Activated CD4-positive, alpha-beta T cell treated with anti-CD3 and anti-CD28 coated beads, Interleukin-2, amount 50 U/mL, for 16 hours (primary cell): ENCODE data around the gene ABCC2.
"Not testable (repeated sequence)": the region's sequence is repeated elsewhere in the genome, so short reads cannot be mapped to it uniquely, and the experiment has no call there.

Experiments used
- DNase-seq: peaks from one replicate; pipeline ENCODE4 v3.0.0-alpha.2; 2020

Gene ABCC2

GRCh38 chr10:99812177-99812576 is 29.7 kb downstream of the ABCC2 start:
- no peak for DNase-seq

- DNase-seq, result no peak
Measured at GRCh38 chr10:99814143-99814542, 31.7 kb downstream of the ABCC2 start.

GRCh38 chr10:99815621-99816020 is 33.2 kb downstream of the ABCC2 start:
- DNase-seq, result no peak

- DNase-seq, result no peak
Measured at GRCh38 chr10:99827936-99828335, 45.5 kb downstream of the ABCC2 start.

- DNase-seq, result peak; percentile 46
Measured at GRCh38 chr10:99828464-99828863, 46.0 kb downstream of the ABCC2 start.

DNA sequence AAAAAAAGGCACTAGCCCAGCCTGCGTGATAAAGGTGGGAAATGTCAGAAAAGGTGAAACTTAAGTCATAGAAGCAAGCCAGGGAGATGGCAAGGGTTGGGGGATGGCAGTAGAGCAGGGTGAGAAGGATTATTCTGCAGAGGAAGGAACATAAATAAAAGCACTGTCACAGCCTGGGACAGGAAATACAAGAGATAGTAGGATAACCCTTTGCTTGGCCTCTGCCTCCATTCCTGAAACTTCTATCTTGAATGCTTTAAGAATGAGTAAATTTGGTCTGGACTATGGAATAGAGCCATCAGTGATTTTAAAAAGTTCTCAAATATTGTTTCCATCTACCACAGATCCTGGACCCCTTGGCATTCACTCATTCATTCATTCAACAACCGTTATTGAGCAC is 50.0 kb downstream of the ABCC2 start:
- DNase-seq, result no peak

- DNase-seq, result peak; percentile 14
Measured at GRCh38 chr10:99834410-99834809, 52.0 kb downstream of the ABCC2 start.

DNA sequence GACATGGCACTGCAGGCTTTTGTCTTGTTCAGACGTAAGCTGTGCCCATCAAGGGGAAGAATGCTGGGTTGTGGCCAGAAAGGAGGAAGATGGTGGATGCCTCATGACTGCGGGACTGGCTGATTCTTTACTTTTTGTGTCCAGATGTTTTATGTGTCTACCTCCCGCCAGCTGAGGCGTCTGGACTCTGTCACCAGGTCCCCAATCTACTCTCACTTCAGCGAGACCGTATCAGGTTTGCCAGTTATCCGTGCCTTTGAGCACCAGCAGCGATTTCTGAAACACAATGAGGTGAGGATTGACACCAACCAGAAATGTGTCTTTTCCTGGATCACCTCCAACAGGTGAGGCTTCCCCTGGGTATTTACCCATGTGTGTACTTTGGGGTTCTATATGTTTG is 53.5 kb downstream of the ABCC2 start:
- no peak for DNase-seq

DNA sequence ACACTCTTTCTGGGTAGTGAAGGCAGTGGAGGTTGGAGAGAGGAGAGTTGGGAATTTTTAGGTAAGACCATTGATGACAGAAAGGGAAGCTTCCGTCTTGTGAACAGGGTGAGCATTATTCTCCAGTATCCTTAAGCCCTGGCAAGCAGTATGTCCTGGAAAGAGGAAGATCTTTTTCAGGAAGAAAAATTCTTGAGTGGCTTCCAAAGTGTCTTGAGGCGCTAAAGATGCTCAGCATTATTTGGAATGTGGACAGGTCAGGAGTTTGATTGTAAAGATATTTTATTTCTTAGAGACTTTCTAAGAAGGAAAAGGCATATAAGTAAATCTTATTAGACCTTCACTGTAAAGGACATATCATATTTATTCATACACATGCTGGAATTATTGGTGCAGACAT is 54.3 kb downstream of the ABCC2 start:
- DNase-seq, result no peak

DNA sequence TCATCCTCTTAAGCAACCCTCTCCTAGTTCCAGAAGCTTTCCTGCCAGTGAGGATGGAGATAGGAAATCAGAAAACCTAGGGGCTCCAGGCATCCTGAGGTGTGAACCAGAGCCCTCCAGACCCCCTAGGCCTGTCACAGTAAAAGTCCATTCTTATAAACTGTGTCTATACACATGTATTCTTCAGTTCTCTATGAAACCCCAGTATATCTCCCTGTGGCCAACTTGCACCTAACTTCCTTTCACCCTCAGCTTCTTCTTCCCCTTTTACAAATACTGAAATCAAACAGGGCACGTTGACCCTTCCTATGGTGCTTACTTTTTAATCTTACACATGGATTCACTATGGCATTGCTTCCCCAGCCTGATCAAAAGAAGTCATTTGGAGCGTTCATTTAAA is 58.4 kb downstream of the ABCC2 start:
- not testable (repeated sequence) for DNase-seq

DNA sequence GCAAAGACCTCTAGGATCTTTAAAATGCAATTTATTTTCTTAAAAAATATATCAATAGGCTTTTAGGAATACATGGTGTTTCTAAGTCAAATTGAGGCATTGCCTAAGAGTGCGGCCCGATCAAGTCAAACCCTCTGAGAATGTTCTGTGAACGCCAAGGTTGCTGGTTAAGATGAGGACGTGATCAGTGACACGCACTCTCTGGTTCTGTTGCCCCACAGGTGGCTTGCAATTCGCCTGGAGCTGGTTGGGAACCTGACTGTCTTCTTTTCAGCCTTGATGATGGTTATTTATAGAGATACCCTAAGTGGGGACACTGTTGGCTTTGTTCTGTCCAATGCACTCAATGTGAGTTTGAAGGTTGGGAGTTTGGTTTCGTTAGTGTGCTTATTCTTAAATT is 59.3 kb downstream of the ABCC2 start:
- DNase-seq, result no peak

DNA sequence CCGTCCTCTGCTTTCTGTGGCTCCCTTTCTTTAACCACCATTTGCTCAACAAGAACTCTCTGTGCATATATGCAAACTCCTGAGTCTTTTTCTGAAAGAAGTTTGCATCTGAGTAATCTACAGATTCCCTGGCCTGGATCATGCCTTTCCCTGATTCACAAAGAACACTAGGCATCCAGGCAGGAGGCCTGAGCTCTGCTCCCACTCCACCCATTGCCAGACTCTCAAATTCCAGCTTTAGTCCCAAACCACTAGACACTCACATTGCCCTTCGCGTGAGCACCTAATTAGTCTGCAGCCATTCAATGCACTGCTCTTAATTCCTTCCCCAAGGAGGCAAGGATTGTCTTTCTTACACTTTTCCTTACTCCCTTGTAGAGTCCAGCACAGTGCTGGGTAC is 60.9 kb downstream of the ABCC2 start:
- DNase-seq, result no peak

- DNase-seq, result no peak
Measured at GRCh38 chr10:99844433-99844955, 62.1 kb downstream of the ABCC2 start.

GRCh38 chr10:99845837-99846382 is 63.5 kb downstream of the ABCC2 start:
- DNase-seq, result peak; percentile 83

- DNase-seq, result no peak
Measured at GRCh38 chr10:99849057-99849456, 66.6 kb downstream of the ABCC2 start.

DNA sequence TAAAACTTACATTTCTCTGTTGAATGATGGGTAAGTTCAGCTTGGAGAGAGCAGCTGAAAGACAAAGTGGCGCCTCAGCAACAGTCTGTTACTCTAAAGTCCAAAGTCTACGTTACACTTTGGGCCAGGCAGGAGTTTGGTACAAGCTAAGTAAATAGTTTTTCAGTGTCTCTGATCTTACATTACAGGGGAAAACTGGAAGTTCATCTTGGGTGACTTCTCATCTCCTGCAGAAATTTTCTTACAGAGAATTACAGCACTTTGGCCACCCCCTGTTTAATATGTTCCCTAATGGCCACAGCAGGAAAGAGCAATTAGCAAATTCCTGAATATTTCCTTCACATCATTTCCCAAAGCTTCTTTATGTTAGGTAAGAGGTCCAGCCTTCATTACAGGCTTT is 67.1 kb downstream of the ABCC2 start:
- DNase-seq, result no peak

DNA sequence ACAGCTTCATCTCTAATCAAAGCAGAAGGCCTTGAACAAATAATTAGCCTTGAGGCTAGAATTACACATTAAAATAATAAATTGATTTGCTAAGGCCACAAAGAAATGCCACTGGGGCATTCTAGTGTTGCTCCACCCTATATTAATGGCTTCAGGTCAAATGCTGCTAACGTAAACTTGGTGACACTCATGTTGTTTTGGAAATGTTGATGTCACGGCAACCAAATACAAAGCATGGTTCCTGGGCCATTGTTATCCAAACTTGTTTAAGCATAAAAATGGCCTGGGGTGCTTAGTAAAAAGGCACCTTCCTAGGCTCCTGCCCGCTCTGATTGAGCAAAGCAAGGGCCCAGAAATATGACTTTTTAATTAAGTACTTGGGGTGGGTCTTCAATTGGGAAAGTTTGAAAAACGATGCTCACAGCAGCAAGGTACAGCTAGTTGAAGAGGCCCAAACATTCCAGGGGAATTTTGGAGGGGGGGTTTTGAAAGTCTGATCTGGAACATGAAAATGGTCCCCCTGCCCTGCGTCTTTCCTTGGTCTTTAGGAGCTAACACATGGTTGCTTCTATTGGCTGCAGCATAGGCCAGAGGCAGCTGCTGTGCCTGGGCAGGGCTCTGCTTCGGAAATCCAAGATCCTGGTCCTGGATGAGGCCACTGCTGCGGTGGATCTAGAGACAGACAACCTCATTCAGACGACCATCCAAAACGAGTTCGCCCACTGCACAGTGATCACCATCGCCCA is 67.8 kb downstream of the ABCC2 start:
- DNase-seq, result no peak

DNA sequence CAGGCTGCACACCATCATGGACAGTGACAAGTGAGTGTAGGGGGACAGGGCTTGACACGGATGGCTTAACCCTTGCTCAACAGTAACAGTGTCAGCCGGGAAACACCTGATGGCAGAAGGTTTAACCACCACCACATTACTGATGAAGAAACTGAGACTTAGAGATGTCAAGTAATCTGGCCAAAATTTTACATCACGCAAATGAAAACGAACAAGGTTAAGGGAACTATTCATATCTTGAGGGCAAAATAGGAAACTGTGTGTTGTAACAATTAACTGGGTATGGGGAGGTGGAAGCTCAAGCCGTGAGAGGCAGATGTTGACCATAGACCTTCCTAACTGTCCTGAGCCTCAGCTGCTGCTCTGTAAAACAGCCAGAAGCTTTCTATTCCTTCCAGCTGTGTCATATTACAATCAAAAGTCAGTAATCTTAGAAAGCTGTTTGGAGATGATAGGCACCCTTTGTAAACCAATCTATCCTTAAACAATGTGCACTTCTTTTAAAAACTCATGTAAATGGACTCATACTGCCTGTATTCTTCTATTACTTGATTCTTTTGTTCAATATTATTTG is 68.4 kb downstream of the ABCC2 start:
- no peak for DNase-seq

- no peak for DNase-seq
Measured at GRCh38 chr10:99851825-99852224, 69.4 kb downstream of the ABCC2 start.

- no peak for DNase-seq
Measured at GRCh38 chr10:99852481-99853213, 70.2 kb downstream of the ABCC2 start.

DNA sequence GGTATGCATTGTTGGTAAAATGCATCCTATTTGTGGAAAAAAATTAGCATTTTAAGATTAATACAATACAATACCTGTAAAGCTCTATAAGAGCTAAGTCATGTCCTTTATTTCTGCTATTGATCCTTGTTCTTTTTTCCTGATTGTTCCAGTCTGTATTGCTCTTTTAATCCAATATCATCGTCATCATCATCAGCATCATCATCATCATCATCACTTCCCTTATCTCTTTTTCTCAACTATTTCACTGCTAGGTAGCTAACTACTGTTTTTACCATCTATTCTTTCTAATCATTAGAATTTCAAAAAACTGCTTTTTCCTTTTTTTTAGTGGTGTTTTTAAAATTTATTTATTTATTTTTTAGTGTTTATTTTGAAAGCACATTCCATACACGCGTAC is 71.2 kb downstream of the ABCC2 start:
- DNase-seq, result no peak

- DNase-seq, result no peak
Measured at GRCh38 chr10:99854860-99855259, 72.4 kb downstream of the ABCC2 start.

DNA sequence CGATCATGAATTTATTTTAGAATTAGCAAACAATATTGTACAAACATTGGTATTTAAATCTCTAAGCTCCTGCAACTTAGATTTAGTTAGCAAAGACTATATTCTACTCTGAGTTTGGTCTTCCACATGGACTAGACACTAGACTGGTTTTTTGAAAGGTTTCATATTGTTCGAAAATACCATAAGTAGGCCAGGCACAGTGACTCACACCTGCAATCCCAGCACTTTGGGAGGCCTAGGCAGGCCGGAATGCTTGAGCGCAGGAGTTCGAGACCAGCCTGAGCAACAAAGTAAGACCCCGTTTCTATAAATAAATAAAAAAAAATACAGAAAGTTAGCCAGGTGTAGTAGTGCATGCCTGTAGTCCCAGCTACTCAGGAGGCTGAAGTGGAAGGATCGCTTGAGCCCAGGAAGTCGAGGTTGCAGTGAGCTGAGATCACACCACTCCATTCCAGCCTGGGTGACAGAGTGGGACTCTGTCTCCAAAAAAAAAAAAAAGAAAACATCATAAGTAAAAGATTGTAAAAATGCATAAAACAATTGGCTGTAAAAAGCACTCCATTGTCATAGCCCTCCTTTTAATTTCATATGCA is 73.1 kb downstream of the ABCC2 start:
- DNase-seq, result no peak
